Karpas-422 (cell line): ENCODE measurements around the gene FAM107A. TPM values are rescaled to one million over a fixed set of nuclear protein-coding genes. Genes with fewer than 3 reads are reported as not detected.

Experiments used
- DNase-seq: peaks from one replicate; pipeline ENCODE4 v3.0.0-alpha.2; 2015
- H2AFZ ChIP-seq: fragments of 200-600 bp; sonication (generic); 2 replicates; pipeline ENCODE4 v1.6.1; 2014; ENCODE audit warnings: antibody characterized with exemption, low read length, mixed read lengths
- H3K27ac ChIP-seq: fragments of 200-600 bp; sonication (generic); 2 replicates; pipeline ENCODE4 v1.5.1; 2014; ENCODE audit warnings: mild to moderate bottlenecking, low read length, moderate library complexity
- H3K27me3 ChIP-seq: fragments of 200-600 bp; sonication (generic); 2 replicates; pipeline ENCODE4 v1.6.1; 2014; ENCODE audit warnings: low read length, mixed read lengths
- H3K36me3 ChIP-seq: fragments of 200-600 bp; sonication (generic); 2 replicates; pipeline ENCODE4 v1.6.1; 2014; ENCODE audit warnings: low read length, mixed read lengths; ENCODE audit not compliant: insufficient read depth
- H3K4me1 ChIP-seq: fragments of 200-600 bp; sonication (generic); 2 replicates; pipeline ENCODE4 v1.6.1; 2014; ENCODE audit warnings: mild to moderate bottlenecking, low read length, mixed read lengths
- H3K4me2 ChIP-seq: fragments of 200-600 bp; sonication (generic); 2 replicates; pipeline ENCODE4 v1.6.1; 2014; ENCODE audit warnings: low read length, low read depth, mild to moderate bottlenecking; ENCODE audit not compliant: poor library complexity, severe bottlenecking
- H3K4me3 ChIP-seq: fragments of 200-600 bp; sonication (generic); 2 replicates; pipeline ENCODE4 v1.5.1; 2014; ENCODE audit warnings: mild to moderate bottlenecking, antibody characterized with exemption, low read length, mixed read lengths
- H3K79me2 ChIP-seq: fragments of 200-600 bp; sonication (generic); 2 replicates; pipeline ENCODE4 v1.6.1; 2014; ENCODE audit warnings: mild to moderate bottlenecking, low read length, mixed read lengths
- H3K9ac ChIP-seq: fragments of 200-600 bp; sonication (generic); 2 replicates; pipeline ENCODE4 v1.6.0; 2014; ENCODE audit warnings: low read length
- H3K9me2 ChIP-seq: fragments of 200-600 bp; sonication (generic), shearing (Covaris generic); replicated peaks from 2 replicates; pipeline ENCODE4 v1.6.0; 2014; ENCODE audit warnings: mild to moderate bottlenecking, low read length, moderate library complexity; ENCODE audit not compliant: insufficient read depth
- H3K9me3 ChIP-seq: fragments of 300-700, 200-600 bp; sonication (generic); 2 replicates; pipeline ENCODE4 v1.6.1; 2014; ENCODE audit warnings: low read length, mixed read lengths
- H4K20me1 ChIP-seq: fragments of 200-600 bp; sonication (generic); 2 replicates; pipeline ENCODE4 v1.6.1; 2014; ENCODE audit warnings: mild to moderate bottlenecking, antibody characterized with exemption, low read length, low read depth; ENCODE audit not compliant: insufficient read depth
- total RNA-seq: library from RNA; depleted of rRNA; stranded (reverse); fragments of >200 nt; shearing (Covaris generic); gene quantifications from 2 replicates; pipeline ENCODE4 v1.2.3, GENCODE V29; 2014; ENCODE audit warnings: low replicate concordance

FAM107A gene
- total RNA-seq, 1 experiment from 2014 or later: not detected

DNA sequence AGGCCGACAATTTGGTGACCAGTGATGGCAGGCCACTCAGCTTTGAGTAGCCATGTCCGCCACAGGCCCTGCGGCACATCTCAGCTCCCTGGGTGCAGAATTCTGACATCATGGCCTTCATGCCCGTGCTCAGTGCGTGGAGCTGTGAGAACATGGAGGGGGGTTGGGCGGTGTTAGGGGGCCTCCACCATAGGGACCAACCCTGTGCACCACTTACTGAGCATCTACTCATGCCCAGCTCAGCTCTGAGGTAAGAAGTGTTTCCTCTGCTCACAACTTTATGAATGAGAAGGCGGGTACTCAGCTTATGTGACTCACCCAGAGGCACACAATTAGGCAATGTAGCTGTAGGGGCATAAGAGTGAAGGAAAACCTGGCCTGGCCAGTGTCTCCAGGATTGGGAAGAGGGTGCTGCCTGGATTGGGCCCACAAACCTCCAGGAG is 50.7 kb downstream of the FAM107A start:
- no peak for DNase-seq
- Histone ChIP-seq H2AFZ (no peak overlapping the region), H3K4me2 (no peak overlapping the region), H4K20me1 (no peaks in the 10 kb centered on the region), H3K9me2 (no peaks in the 10 kb centered on the region), H3K4me1 (peaks cover 12% of the 10 kb centered on the region), H3K36me3 (no peaks in the 10 kb centered on the region), H3K9ac (no peak overlapping the region), H3K9me3 (no peaks in the 10 kb centered on the region), H3K4me3 (no peak overlapping the region), H3K27me3 (no peaks in the 10 kb centered on the region), H3K79me2 (no peaks in the 10 kb centered on the region), H3K27ac (no peak overlapping the region)

DNA sequence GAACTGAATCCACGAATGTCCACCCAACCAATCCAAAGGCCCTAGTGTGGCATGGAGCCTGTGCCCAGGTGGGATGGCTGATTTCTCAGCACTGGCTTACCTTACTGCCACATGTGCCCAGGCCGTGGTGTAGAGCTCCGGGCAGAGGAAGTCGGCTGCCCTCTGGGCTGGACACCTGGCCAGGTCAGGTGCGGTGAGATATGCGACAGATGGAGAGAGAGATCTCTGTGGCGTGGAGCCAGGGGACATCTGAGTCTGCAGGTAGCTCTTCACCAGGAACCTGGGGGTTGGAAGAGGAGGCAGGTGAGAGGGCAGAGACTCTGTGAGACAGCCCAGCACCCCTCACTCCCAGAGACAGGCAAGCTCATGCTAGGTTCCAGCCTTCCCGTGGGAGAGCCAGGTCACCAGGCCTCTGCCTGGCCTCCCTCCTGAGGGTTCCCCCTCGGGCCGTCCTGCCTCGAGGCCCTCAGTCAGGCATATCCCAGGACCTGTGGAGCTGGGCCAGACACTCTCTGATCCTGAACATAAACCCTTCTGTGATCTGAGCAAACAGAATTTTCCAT is 52.8 kb downstream of the FAM107A start:
- no peak overlapping the region for H3K9ac ChIP-seq
- no peak for DNase-seq

DNA sequence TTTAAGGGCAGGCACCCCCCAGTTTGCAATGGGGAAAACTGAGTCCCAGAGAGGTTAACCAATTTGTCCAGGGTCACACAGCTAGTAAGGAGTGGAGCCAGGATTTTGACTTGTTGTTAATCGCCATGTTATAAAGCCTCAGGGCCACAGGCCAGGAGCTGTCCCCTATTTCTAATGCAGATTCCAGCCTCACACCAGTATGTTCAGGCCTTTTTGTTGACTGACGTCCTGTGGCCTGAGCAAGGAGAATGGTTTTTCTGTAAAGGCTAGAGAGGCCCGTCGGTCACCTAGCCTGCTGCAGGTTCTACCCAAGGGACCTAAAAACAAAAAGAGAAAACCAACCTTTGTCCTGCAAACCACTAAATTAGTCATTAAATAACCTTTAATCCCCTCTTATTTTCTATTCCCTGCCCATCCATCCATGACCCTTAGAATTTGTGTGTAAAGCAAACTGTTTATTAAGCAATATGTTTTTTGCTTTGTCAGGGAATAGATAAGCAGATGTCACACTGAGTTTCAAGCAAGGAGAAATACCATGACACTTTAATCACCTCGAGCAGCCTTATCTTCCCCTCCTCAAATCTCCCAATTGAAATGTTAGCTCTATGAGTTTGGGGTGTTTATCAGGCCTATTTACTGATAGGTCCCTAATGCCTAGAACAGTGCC is 54.3 kb downstream of the FAM107A start:
- H3K4me2 ChIP-seq: no peak overlapping the region
- no peak overlapping the region for H3K9ac ChIP-seq
- no peaks in the 10 kb centered on the region for H4K20me1 ChIP-seq
- no peaks in the 10 kb centered on the region for H3K9me2 ChIP-seq
- no peak overlapping the region for H3K27ac ChIP-seq
- no peak overlapping the region for H2AFZ ChIP-seq
- H3K9me3 ChIP-seq: no peaks in the 10 kb centered on the region
- H3K36me3 ChIP-seq: no peaks in the 10 kb centered on the region
- H3K27me3 ChIP-seq: no peaks in the 10 kb centered on the region
- H3K79me2 ChIP-seq: no peaks in the 10 kb centered on the region
- peaks cover 4% of the 10 kb centered on the region for H3K4me1 ChIP-seq
- H3K4me3 ChIP-seq: no peak overlapping the region
- DNase-seq: no peak

More for the DNA sequence above, 52.8 kb downstream of the FAM107A start:
- Histone ChIP-seq H3K4me2 (no peak overlapping the region), H3K79me2 (no peaks in the 10 kb centered on the region), H3K4me3 (no peak overlapping the region), H3K9me2 (no peaks in the 10 kb centered on the region), H2AFZ (no peak overlapping the region), H3K27ac (no peak overlapping the region), H3K36me3 (no peaks in the 10 kb centered on the region), H3K9me3 (no peaks in the 10 kb centered on the region), H4K20me1 (no peaks in the 10 kb centered on the region), H3K27me3 (no peaks in the 10 kb centered on the region), H3K4me1 (peaks cover 4% of the 10 kb centered on the region)

DNA sequence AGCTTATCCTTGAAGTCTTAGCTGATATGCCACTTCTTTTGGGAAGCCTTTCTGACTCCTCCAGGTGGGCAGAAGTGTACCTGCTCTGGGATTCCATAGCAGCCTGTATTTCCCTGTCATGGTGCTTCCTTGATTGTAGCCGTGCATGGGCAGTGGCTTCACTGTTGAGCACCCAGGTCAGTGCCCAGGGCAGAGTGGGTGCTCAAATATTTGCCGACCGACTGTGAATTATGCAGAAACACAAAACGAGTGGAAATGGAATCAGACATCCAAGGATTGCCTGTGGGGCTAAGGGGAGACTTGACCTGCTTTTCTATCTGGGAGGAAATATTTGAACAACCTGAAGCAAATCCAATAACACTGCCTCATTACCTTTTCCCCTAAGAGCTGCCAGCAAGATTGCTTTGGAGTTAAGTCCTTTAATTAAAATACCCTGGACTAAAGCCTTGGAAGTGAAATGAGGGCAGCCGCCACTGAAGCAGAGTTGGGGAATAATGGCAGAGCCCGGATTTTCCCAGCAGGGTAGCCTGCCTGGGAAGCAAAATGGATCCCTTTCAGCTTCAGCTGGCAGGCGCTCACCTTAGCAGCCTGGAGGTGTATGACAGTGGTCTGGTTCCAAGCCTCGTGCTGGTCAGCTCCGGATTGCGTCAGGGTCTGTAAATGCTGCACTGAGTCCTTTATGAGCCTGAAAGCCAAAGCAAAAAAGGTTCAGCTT is 55.1 kb downstream of the FAM107A start:
- Histone ChIP-seq H3K9ac (no peak overlapping the region), H3K4me2 (no peak overlapping the region), H2AFZ (no peak overlapping the region), H4K20me1 (no peaks in the 10 kb centered on the region), H3K9me2 (no peaks in the 10 kb centered on the region), H3K4me3 (no peak overlapping the region), H3K36me3 (no peaks in the 10 kb centered on the region), H3K79me2 (no peaks in the 10 kb centered on the region), H3K27me3 (no peaks in the 10 kb centered on the region), H3K27ac (no peak overlapping the region), H3K9me3 (no peaks in the 10 kb centered on the region), H3K4me1 (peaks cover 4% of the 10 kb centered on the region)
- DNase-seq: no peak

DNA sequence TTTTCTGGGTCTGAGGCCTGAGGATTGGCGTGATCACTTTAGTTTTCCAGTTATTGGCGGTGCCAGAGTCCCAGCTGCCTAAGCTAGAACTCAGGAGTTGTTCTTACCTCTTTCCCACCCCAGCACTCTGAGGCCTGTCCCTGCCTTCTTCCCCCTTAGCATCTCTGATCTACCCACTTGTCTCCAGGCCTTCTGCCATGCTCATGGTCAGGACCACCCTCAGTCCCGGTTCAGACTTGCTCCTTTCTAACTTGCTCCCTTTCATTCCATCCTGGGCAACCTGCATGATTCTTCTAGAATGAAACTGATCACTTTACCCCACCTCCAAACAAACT is 55.9 kb downstream of the FAM107A start:
- H3K9ac ChIP-seq: no peak overlapping the region
- H3K79me2 ChIP-seq: no peaks in the 10 kb centered on the region
- H3K27ac ChIP-seq: no peak overlapping the region
- no peaks in the 10 kb centered on the region for H4K20me1 ChIP-seq
- peaks cover under 1% of the 10 kb centered on the region for H3K4me1 ChIP-seq
- no peak for DNase-seq
- no peaks in the 10 kb centered on the region for H3K27me3 ChIP-seq
- no peaks in the 10 kb centered on the region for H3K9me3 ChIP-seq
- no peak overlapping the region for H3K4me3 ChIP-seq
- no peaks in the 10 kb centered on the region for H3K9me2 ChIP-seq
- no peak overlapping the region for H3K4me2 ChIP-seq
- H2AFZ ChIP-seq: no peak overlapping the region
- no peaks in the 10 kb centered on the region for H3K36me3 ChIP-seq

DNA sequence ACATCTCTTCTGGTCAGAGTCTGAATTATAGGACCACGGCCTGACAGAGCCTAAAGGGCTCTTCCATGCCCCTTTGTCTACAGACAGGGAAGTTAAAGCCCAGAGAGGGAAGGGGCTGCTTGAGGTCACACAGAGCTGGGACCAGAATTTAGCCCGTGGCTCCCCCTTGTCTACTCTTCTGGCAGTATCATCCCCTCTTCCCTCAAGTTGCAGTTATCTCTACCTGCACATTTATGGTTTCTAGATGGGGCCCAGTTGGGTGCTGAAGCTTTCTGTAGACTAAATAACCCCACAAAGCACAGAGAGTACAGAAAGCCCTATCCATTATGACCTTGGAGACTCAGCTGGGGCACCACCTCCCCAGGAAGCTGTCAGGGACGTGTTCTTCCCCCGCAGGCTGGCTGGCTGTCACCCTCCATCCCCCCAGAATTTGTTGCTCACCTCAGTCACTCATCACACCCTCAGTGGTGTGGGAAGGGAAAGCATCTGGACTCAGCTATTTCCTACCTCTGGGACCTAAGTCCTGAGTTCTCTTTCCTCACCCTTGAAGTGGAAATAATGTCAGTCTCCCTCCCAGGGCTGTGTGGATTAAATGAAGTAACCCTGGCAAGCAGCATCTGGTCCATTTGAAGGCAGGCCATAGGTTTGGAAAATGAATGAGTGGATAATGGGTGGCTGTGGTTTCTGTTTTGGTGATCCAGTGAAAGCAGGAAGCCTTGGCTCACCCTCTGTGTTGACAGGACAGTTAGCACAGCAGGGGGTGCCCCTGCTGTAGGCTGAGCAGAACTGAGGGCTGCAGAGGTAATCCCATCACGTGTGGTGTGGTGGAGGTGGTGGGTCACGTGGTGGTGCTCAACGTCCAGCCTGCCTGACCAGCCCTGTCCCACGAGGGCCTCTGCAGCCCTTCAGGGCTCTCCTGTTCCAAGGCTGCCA is 56.5 kb downstream of the FAM107A start:
- Histone ChIP-seq H2AFZ (no peak overlapping the region), H3K9ac (no peak overlapping the region), H3K36me3 (no peaks in the 10 kb centered on the region), H3K4me2 (no peak overlapping the region), H4K20me1 (no peaks in the 10 kb centered on the region), H3K9me2 (no peaks in the 10 kb centered on the region), H3K27me3 (no peaks in the 10 kb centered on the region), H3K79me2 (no peaks in the 10 kb centered on the region), H3K27ac (no peak overlapping the region), H3K4me1 (no peaks in the 10 kb centered on the region), H3K9me3 (no peaks in the 10 kb centered on the region), H3K4me3 (no peak overlapping the region)
- no peak for DNase-seq

DNA sequence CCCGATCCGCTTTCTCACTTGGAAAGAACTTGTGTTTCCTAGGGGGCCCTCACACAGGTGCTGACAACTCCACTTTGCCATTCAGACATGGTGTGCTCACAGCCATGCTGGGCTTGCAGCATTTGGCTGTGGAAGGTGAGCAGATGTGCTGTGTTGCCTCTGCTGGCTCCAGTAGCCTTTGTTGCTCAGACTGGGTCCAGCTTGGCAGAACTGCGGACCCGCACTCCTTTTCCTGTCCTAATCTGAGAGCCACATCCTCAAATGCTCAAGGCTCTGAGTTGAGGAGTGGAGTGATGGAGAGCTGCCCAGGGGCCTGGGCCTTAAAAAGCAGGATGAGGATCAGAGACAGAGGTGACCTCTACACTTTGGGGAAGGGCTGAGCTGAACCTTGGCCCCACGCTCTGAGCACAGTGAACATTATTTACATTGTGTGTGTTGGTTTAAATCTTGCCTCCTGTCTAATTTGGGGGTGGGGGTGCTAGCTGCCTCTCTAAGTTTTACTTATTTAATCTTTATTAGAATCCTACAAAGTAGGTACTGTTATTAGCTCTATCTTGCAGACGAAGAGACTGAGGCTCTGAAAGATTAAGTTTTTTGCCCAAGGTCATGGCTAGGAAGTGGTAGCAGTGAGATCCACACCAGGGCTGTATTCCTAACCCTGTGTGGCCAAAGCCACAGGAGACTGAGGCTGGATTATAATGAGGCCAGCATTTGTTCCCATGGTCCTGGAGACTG is 57.4 kb downstream of the FAM107A start:
- no peaks in the 10 kb centered on the region for H4K20me1 ChIP-seq
- no peak for DNase-seq
- H3K9me2 ChIP-seq: no peaks in the 10 kb centered on the region
- H3K4me1 ChIP-seq: no peaks in the 10 kb centered on the region
- H3K79me2 ChIP-seq: no peaks in the 10 kb centered on the region
- no peaks in the 10 kb centered on the region for H3K27me3 ChIP-seq
- no peaks in the 10 kb centered on the region for H3K36me3 ChIP-seq
- H3K27ac ChIP-seq: no peak overlapping the region
- no peak overlapping the region for H3K4me2 ChIP-seq
- H3K4me3 ChIP-seq: no peak overlapping the region
- H3K9ac ChIP-seq: no peak overlapping the region
- no peak overlapping the region for H2AFZ ChIP-seq
- no peaks in the 10 kb centered on the region for H3K9me3 ChIP-seq
